D721Med (cell line): ENCODE results near the gene RBM7.

Experiments used
- DNase-seq: peaks from one replicate; pipeline ENCODE4 v3.0.0; 2011; ENCODE audit warnings: low spot score; ENCODE audit not compliant: insufficient read length
- FAIRE-seq: peaks from 2 replicates; lab custom pipeline; 2011; peaks lifted over from hg19 to GRCh38; lab: Jason Lieb, UNC
- TF ChIP-seq, protein P1 (sequence below): IDR thresholded peaks from 2 replicates; pipeline ENCODE4 v1.5.1; 2012; ENCODE audit warnings: mild to moderate bottlenecking, control low read depth; ENCODE audit not compliant: insufficient read depth; ENCODE audit errors: missing control alignments

Gene RBM7, protein sequence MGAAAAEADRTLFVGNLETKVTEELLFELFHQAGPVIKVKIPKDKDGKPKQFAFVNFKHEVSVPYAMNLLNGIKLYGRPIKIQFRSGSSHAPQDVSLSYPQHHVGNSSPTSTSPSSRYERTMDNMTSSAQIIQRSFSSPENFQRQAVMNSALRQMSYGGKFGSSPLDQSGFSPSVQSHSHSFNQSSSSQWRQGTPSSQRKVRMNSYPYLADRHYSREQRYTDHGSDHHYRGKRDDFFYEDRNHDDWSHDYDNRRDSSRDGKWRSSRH

DNA sequence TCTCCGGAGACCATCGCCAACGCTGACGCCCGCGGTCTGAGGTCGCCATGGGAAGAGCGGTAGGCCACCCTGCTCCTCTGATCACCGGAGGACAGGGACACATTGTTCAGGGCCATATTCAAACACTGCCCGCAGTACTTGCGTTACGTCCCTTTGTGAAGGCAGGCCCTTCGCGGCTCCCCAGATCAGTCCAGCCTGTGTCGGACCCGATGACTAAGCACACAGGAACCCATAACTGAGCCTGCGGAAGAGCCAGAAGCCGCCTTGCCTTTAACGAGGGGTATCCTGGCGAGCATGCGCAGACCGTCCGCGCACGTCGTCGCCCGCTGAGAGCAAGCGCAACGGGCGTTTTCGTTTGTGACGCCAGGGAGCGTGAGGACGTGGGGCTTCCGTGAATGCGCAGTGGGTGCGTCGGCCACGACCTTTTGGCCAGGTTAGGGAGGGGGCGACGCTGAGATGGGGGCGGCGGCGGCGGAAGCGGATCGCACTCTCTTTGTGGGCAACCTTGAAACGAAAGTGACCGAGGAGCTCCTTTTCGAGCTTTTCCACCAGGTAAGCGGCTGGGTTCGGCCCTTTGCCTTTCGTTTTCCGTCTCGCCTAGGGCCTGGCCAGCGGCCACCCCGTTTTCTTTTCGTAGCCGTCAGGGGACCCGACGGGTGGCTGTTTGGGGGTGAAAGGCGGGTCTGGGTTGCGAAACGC, at the start of gene RBM7, which contains the start of gene C11orf71:
RBM7 (plus strand) TSS at position 451 of the 699 bp plus-strand sequence; CDS start at position 457, 6 bp downstream.
C11orf71 (minus strand) TSS at position 296 of the 699 bp plus-strand sequence; CDS start at position 116, 180 bp downstream.
- TF ChIP-seq, protein P1, sequence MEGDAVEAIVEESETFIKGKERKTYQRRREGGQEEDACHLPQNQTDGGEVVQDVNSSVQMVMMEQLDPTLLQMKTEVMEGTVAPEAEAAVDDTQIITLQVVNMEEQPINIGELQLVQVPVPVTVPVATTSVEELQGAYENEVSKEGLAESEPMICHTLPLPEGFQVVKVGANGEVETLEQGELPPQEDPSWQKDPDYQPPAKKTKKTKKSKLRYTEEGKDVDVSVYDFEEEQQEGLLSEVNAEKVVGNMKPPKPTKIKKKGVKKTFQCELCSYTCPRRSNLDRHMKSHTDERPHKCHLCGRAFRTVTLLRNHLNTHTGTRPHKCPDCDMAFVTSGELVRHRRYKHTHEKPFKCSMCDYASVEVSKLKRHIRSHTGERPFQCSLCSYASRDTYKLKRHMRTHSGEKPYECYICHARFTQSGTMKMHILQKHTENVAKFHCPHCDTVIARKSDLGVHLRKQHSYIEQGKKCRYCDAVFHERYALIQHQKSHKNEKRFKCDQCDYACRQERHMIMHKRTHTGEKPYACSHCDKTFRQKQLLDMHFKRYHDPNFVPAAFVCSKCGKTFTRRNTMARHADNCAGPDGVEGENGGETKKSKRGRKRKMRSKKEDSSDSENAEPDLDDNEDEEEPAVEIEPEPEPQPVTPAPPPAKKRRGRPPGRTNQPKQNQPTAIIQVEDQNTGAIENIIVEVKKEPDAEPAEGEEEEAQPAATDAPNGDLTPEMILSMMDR, result no peak
- FAIRE-seq (no peak), DNase-seq (peak; percentile 47)

DNA sequence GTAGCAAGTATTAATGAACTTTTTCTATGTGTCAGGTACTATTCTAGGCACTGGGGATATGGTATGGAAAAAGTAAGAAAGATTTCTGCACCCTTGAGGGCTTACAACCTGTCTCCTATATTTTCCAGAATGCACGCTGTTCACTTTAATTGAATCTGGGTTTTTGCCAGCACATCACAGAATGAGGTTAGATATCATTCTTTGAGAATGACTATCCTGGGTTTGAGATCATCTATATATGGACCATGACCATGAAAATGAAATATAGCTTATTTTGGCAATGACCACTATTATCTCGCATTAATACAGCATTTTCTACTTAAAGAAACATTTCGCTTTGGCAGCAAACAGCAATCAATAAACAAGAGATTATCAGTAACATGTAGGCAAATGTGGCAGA, 47.0 kb upstream of the RBM7 start:
- DNase-seq, result no peak
- no peak for FAIRE-seq
- TF ChIP-seq, protein P1, result no peak

DNA sequence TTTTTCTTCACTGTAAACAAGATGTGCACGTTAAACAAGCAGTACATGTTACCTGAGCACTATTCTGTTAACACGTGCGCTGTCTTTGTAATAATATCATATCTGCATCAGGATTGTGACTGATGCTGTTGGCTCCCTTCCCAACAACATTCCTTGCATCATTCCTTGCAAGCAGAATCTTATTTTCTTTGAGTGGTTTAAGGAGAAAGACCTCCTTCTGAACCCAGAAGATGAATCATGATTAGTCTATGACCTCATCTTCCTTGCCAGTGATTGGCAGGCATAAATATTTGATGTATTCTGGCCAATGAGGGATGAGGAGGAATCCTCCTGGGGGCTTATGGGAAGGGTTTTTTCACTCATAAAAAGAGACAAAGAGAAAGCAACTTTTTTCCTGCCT, 46.4 kb upstream of the RBM7 start:
- DNase-seq, result no peak
- no peak for FAIRE-seq
- TF ChIP-seq, protein P1, result no peak

DNA sequence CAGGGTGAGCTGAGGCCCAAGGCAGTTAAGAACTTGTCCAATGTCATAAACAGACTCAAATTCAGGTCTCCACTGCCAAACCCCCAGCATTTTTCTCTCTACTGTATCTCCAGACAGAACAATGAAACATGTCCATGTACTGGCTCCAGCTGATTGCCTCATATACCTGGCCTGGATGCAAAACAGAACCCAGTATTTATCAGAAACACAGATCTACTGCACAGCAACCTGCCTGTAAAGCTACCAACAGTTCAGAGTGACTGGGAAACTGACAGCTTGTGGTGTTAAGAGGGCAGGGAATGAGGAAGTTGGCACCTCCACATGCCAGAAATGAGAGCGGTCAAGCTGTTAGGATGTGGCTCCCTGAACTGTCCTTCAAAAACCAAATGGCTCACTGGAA, 41.8 kb upstream of the RBM7 start:
- TF ChIP-seq, protein P1, result no peak
- DNase-seq (no peak), FAIRE-seq (no peak)

DNA sequence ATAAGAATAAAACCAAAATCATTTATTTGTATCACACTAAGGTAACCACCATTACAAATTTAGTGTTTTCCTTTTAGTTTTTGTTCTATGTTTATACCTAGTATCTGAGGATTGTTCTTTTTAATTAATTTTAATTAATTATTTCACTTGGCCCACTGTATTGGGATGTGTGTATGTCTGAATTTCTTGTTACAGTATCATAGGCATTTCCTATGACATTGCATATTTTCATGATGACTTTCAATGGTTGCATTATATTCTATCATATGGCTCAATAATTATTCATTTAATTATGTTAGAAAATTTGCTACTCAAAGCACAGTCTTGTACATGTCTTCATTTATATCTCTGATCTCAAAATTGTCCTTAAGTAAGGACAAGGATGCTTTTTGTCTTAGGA, 41.1 kb upstream of the RBM7 start:
- DNase-seq, result no peak
- FAIRE-seq, result no peak
- TF ChIP-seq, protein P1, result no peak

DNA sequence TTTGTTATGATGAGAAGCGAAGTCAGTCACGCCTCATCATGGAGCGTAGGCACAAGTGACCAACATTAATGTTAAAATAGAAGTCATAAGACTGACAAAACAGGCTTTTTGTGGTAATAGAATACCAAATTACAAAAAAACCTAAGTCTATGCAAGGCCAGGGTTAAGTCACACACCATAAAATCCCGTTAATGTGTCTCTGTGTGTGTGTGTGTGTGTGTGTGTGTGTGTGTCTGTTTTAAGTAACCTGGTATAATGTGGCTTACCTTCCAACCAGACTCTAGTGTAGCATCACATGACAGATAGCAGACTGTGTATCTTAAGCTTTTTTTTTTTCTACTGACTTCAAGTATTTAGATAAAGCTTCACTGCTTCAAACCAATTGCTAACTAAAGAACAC, 38.1 kb upstream of the RBM7 start:
- TF ChIP-seq, protein P1, result no peak
- FAIRE-seq (no peak), DNase-seq (no peak)

DNA sequence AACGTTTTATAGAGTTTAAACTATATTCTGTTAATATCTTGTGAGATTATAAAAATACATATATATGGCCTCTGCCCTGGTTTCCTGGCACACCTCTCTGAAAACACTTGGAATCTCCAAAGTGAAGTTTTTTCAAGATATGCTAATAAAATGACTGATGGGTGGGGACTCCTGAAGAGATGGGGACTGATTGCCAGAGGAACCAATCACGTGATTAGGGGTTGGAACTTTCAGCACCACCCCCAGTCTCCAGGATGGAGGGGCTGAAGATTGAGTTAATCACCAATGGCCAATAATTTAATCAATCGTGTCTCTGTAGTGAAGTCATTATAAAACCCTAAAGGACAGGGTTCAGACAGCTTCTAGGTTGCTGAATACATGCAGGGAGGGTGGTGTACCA, 37.5 kb upstream of the RBM7 start:
- FAIRE-seq, result no peak
- no peak for DNase-seq
- TF ChIP-seq, protein P1, result no peak
